ENCODE measurements around the gene ADAMTS12. TPM values are rescaled to one million over a fixed set of nuclear protein-coding genes. Genes with fewer than 3 reads are reported as not detected.
"Not testable (repeated sequence)": the region's sequence is repeated elsewhere in the genome, so short reads cannot be mapped to it uniquely, and the experiment has no call there.

The ADAMTS12 gene
- total and polyA plus RNA-seq, 9 of the 15 experiments (the other 6 are each of a cell fraction or from before 2014, with no cell fraction given) = 0.11 TPM; not detected in 8

DNA sequence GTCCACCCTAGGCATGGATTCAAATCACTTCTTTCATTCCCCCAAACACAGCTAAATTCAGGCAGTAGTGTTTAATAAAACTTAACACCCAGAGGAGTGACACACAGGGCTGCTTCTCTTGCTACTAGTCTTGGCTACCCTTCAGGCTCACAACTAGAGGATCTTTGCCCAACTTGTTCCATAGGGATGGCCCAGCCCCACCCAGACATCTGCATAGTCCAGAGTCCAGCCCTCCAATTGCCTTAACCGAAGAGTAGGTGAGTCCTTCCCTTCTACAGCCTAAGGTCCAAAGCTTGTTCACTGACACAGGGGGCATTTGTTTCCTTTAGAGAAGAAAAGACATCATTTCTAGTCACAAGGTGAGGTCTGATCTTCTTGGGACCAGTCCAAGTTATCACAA, 29.2 kb upstream of the ADAMTS12 start (continued):
- TF ChIP-seq, protein P1, sequence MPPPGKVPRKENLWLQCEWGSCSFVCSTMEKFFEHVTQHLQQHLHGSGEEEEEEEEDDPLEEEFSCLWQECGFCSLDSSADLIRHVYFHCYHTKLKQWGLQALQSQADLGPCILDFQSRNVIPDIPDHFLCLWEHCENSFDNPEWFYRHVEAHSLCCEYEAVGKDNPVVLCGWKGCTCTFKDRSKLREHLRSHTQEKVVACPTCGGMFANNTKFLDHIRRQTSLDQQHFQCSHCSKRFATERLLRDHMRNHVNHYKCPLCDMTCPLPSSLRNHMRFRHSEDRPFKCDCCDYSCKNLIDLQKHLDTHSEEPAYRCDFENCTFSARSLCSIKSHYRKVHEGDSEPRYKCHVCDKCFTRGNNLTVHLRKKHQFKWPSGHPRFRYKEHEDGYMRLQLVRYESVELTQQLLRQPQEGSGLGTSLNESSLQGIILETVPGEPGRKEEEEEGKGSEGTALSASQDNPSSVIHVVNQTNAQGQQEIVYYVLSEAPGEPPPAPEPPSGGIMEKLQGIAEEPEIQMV (tag; conservative IDR thresholded peaks at IDR 0.05; ENCODE audit: low read depth) = no peak
- TF ChIP-seq MTA3 (IDR thresholded peaks at IDR 0.05; ENCODE audit: borderline replicate concordance) (no peak), HCFC1 (IDR thresholded peaks at IDR 0.05; ENCODE audit: low read depth, low read length) (no peak), SLC30A9 (CRISPR knock-in tag; IDR thresholded peaks at IDR 0.05) (no peak), HIVEP1 (CRISPR knock-in tag; IDR thresholded peaks at IDR 0.05) (no peak)
- TF ChIP-seq, protein P2, sequence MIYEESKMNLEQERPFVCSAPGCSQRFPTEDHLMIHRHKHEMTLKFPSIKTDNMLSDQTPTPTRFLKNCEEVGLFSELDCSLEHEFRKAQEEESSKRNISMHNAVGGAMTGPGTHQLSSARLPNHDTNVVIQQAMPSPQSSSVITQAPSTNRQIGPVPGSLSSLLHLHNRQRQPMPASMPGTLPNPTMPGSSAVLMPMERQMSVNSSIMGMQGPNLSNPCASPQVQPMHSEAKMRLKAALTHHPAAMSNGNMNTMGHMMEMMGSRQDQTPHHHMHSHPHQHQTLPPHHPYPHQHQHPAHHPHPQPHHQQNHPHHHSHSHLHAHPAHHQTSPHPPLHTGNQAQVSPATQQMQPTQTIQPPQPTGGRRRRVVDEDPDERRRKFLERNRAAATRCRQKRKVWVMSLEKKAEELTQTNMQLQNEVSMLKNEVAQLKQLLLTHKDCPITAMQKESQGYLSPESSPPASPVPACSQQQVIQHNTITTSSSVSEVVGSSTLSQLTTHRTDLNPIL (CRISPR knock-in tag; IDR thresholded peaks at IDR 0.05) = no peak

DNA sequence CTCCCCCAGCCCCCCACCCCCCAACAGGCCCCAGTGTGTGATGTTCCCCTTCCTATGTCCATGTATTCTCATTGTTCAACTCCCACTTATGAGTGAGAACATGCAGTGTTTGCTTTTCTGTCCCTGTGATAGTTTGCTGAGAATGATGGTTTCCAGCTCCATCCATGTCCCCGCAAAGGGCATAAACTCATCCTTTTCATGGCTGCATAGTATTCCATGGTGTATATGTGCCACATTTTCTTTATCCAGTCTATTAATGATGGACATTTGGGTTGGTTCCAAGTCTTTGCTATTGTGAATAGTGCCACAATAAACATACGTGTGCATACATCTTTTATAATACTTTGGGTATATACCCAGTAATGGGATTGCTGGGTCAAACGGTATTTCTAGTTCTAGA, 23.1 kb upstream of the ADAMTS12 start:
- BruUV-seq (replicated peaks); H4K20me1 ChIP-seq (replicated peaks; ENCODE audit: control insufficient read depth, insufficient read depth, low read length); H3K9ac ChIP-seq (ENCODE audit: insufficient read depth in 1 of 2, low read depth in 2 of 2, low read length in 2 of 2); H3K27me3 ChIP-seq (ENCODE audit: control insufficient read depth in 2 of 2, insufficient read depth in 2 of 2, low read length in 2 of 2); intact Hi-C loops (cut with micrococcal nuclease); in situ Hi-C loops (cut with MboI); H3K4me2 ChIP-seq (ENCODE audit: insufficient read depth, low read length); ATAC-seq; H3K9me1 ChIP-seq (ENCODE audit: control insufficient read depth, insufficient read depth, low read length); H3K9me3 ChIP-seq (replicated peaks; ENCODE audit: control insufficient read depth, insufficient read depth, low read depth, low read length); FAIRE-seq; H3K27ac ChIP-seq (ENCODE audit: extremely low read depth, low read depth, low read length); POLR2A ChIA-PET; H3K4me3 ChIP-seq; DNase-seq (ENCODE audit: extremely low read depth in 1 of 4, low spot score in 3 of 4); H2AFZ ChIP-seq (ENCODE audit: low read depth, low read length); H3K36me3 ChIP-seq (ENCODE audit: control insufficient read depth, insufficient read depth, low read length); H3K79me2 ChIP-seq (ENCODE audit: control insufficient read depth, insufficient read depth, low read length); H3K4me1 ChIP-seq (replicated peaks in 1 of 2; ENCODE audit: control insufficient read depth in 2 of 2, insufficient read depth in 2 of 2, low read length in 2 of 2): not testable (repeated sequence)
- CTCF ChIA-PET (ENCODE audit: low intra/inter-chr PET ratio) = interaction anchor here (1.1 kb wide), 1 partner anchor 13 kb away, joined by 5 read pairs; no protein-coding TSS in a partner anchor
- peak; percentile 65 for TF ChIP-seq ZNF146 (CRISPR knock-in tag; IDR thresholded peaks at IDR 0.05; ENCODE audit: unreplicated experiment)
- 7% methylated on average over 3 of the region's 3 CpGs for WGBS (ENCODE audit: insufficient coverage, low coverage, missing lambda C conversion rate)
